Type B pancreatic cell (in vitro differentiated cells): Measurements from ENCODE around the gene ZBED6. TPM values are rescaled to one million over a fixed set of nuclear protein-coding genes. Genes with fewer than 3 reads are reported as not detected.
"Not testable (repeated sequence)": the region's sequence is repeated elsewhere in the genome, so short reads cannot be mapped to it uniquely, and the experiment has no call there.

Source experiments
- DNase-seq: peaks from one replicate; pipeline ENCODE4 v3.0.0; 2021; ENCODE audit warnings: mixed read lengths; ENCODE audit not compliant: unreplicated experiment; ENCODE audit errors: extremely low spot score
- H3K27ac Mint-ChIP-seq: 2 replicates; pipeline ENCODE4 v1.8.0; 2021; ENCODE audit warnings: mild to moderate bottlenecking, mixed read lengths
- H3K27me3 Mint-ChIP-seq: 2 replicates; pipeline ENCODE4 v1.8.0; 2021; ENCODE audit warnings: mixed read lengths
- H3K36me3 Mint-ChIP-seq: 2 replicates; pipeline ENCODE4 v1.8.0; 2021; ENCODE audit warnings: mixed read lengths
- H3K4me1 Mint-ChIP-seq: one replicate; pipeline ENCODE4 v1.8.0; 2021; ENCODE audit warnings: mixed read lengths; ENCODE audit not compliant: unreplicated experiment
- H3K4me3 Mint-ChIP-seq: 2 replicates; pipeline ENCODE4 v1.8.0; 2021; ENCODE audit warnings: mild to moderate bottlenecking, mixed read lengths
- H3K9me3 Mint-ChIP-seq: 2 replicates; pipeline ENCODE4 v1.8.0; 2021; ENCODE audit warnings: mixed read lengths
- CTCF ChIP-seq: fragments of 200-600 bp; sonication (generic); conservative IDR thresholded peaks from 2 replicates; pipeline ENCODE4 v1.5.0; 2021; ENCODE audit warnings: antibody characterized with exemption, mild to moderate bottlenecking
- long read RNA-seq: library from polyadenylated mRNA; unstranded; transcript quantifications from one replicate; pipeline ENCODE4 v2.0.0, GENCODE V29; 2020
- total RNA-seq: library from RNA; stranded (reverse); gene quantifications from 2 replicates; pipeline ENCODE4 v1.2.1, GENCODE V29; 2021; ENCODE audit warnings: low replicate concordance

Gene ZBED6
- total RNA-seq: 30.3 and 37.4 TPM in 2 replicates
- long read RNA-seq: 0 reads

- peaks cover 38% of the 10 kb centered on the region for H3K4me1 Mint-ChIP-seq
- peak within 1 kb of the TSS; percentile 99 for H3K4me3 Mint-ChIP-seq
- peak within 1 kb of the TSS; percentile 99 for H3K27ac Mint-ChIP-seq
- H3K36me3 Mint-ChIP-seq: peaks cover 46% of the 10 kb centered on the region
- no peak for TF ChIP-seq CTCF
- peak; percentile 98 for DNase-seq
- no peaks in the 10 kb centered on the region for H3K27me3 Mint-ChIP-seq
- H3K9me3 Mint-ChIP-seq: peaks cover 4% of the 10 kb centered on the region
These were observed at the start of gene ZBED6, which contains the start of gene ZC3H11A for GRCh38 chr1:203795441-203796235. Gene ZBED6 (plus strand): TSS chr1:203795623. CDS start chr1:203797523, 1,900 bp downstream. Gene ZC3H11A (plus strand): TSS chr1:203795623. CDS start chr1:203817071, 21,448 bp downstream.

GRCh38 chr1:203746281-203746680 lies 49.1 kb upstream of the ZBED6 start:
- H3K4me3 Mint-ChIP-seq: no peak overlapping the region
- peaks cover 7% of the 10 kb centered on the region for H3K4me1 Mint-ChIP-seq
- H3K27ac Mint-ChIP-seq: peak overlapping the region; percentile 30
- peaks cover 5% of the 10 kb centered on the region for H3K9me3 Mint-ChIP-seq
- no peak for TF ChIP-seq CTCF
- no peak for DNase-seq
- H3K27me3 Mint-ChIP-seq: no peaks in the 10 kb centered on the region
- peaks cover 18% of the 10 kb centered on the region for H3K36me3 Mint-ChIP-seq

- no peak for TF ChIP-seq CTCF
- Mint-ChIP-seq H3K4me1 (peaks cover 7% of the 10 kb centered on the region), H3K36me3 (peaks cover 4% of the 10 kb centered on the region), H3K27me3 (no peaks in the 10 kb centered on the region), H3K4me3 (no peak overlapping the region), H3K9me3 (peaks cover 5% of the 10 kb centered on the region), H3K27ac (peak overlapping the region; percentile 65)
- no peak for DNase-seq
These were observed 44.4 kb upstream of the ZBED6 start for GRCh38 chr1:203751051-203751450.

GRCh38 chr1:203751618-203752361 lies 43.6 kb upstream of the ZBED6 start:
- DNase-seq, H3K9me3 Mint-ChIP-seq, H3K27ac Mint-ChIP-seq, H3K36me3 Mint-ChIP-seq, H3K27me3 Mint-ChIP-seq, H3K4me3 Mint-ChIP-seq: not testable (repeated sequence)
- H3K4me1 Mint-ChIP-seq: peaks cover 11% of the 10 kb centered on the region

GRCh38 chr1:203754455-203754864 lies 41.0 kb upstream of the ZBED6 start:
- H3K4me1 Mint-ChIP-seq: peaks cover 11% of the 10 kb centered on the region
- no peak for TF ChIP-seq CTCF
- H3K36me3 Mint-ChIP-seq: no peaks in the 10 kb centered on the region
- DNase-seq: no peak
- no peaks in the 10 kb centered on the region for H3K27me3 Mint-ChIP-seq
- H3K9me3 Mint-ChIP-seq: peaks cover 5% of the 10 kb centered on the region
- no peak overlapping the region for H3K27ac Mint-ChIP-seq
- H3K4me3 Mint-ChIP-seq: no peak overlapping the region

GRCh38 chr1:203756036-203756435 lies 39.4 kb upstream of the ZBED6 start:
- peaks cover 6% of the 10 kb centered on the region for H3K4me1 Mint-ChIP-seq
- peaks cover 2% of the 10 kb centered on the region for H3K9me3 Mint-ChIP-seq
- TF ChIP-seq CTCF: no peak
- DNase-seq: no peak
- no peaks in the 10 kb centered on the region for H3K36me3 Mint-ChIP-seq
- no peaks in the 10 kb centered on the region for H3K27me3 Mint-ChIP-seq
- H3K4me3 Mint-ChIP-seq: no peak overlapping the region
- no peak overlapping the region for H3K27ac Mint-ChIP-seq

GRCh38 chr1:203758749-203759148 lies 36.7 kb upstream of the ZBED6 start:
- not testable (repeated sequence) for H3K27ac Mint-ChIP-seq, H3K4me1 Mint-ChIP-seq, H3K36me3 Mint-ChIP-seq, DNase-seq, H3K27me3 Mint-ChIP-seq, H3K4me3 Mint-ChIP-seq, H3K9me3 Mint-ChIP-seq
